Small intestine (tissue), 7 donors: ENCODE data around the gene MLLT1. TPM values are rescaled to one million over a fixed set of nuclear protein-coding genes. Genes with fewer than 3 reads are reported as not detected.
"Not testable (repeated sequence)": the region's sequence is repeated elsewhere in the genome, so short reads cannot be mapped to it uniquely, and the experiment has no call there.

Source experiments
- DNase-seq, 2 donors: peaks; one replicate each; pipeline versions ENCODE4 v3.0.0 to v3.0.0-alpha.2; 2013
- FAIRE-seq: peaks from 2 replicates; lab custom pipeline; 2012; peaks lifted over from hg19 to GRCh38; lab: Jason Lieb, UNC
- H3K27ac ChIP-seq, 3 donors: one replicate each; pipeline ENCODE4 v1.5.1; 2013; ENCODE audit warnings: low read length in 2 of 3, mild to moderate bottlenecking in 2 of 3, control low read depth in 1 of 3, inconsistent platforms in 1 of 3, low read depth in 1 of 3, moderate library complexity in 1 of 3
- H3K27me3 ChIP-seq, 3 donors: one replicate each; pipeline ENCODE4 v1.6.1; 2013; ENCODE audit warnings: low read length in 3 of 3, inconsistent platforms in 1 of 3; ENCODE audit not compliant: control insufficient read depth in 3 of 3, insufficient read depth in 3 of 3
- H3K36me3 ChIP-seq, 3 donors: one replicate each; pipeline ENCODE4 v1.6.1; 2013; ENCODE audit warnings: low read length in 3 of 3, inconsistent platforms in 1 of 3, low read depth in 1 of 3, mild to moderate bottlenecking in 1 of 3, moderate library complexity in 1 of 3; ENCODE audit not compliant: control insufficient read depth in 3 of 3, insufficient read depth in 2 of 3
- H3K4me1 ChIP-seq, 3 donors: one replicate each; pipeline ENCODE4 v1.6.1; 2013; ENCODE audit warnings: low read length in 2 of 3, inconsistent platforms in 1 of 3, low read depth in 1 of 3, mild to moderate bottlenecking in 1 of 3, moderate library complexity in 1 of 3; ENCODE audit not compliant: control insufficient read depth in 3 of 3, insufficient read depth in 2 of 3
- H3K4me3 ChIP-seq, 3 donors: one replicate each; pipeline ENCODE4 v1.5.1; 2013; ENCODE audit warnings: low read length in 3 of 3, control low read depth in 1 of 3, inconsistent platforms in 1 of 3, low read depth in 1 of 3, mild to moderate bottlenecking in 1 of 3, moderate library complexity in 1 of 3
- H3K9me3 ChIP-seq, 2 donors: one replicate each; pipeline ENCODE4 v1.6.1; 2013; ENCODE audit warnings: low read depth in 1 of 2, low read length in 1 of 2; ENCODE audit not compliant: control insufficient read depth in 2 of 2, insufficient read depth in 1 of 2
- WGBS, 3 donors: extraction: QIAGEN DNeasy Blood & Tissue Kit; methylation state at CpG; one replicate each; pipeline ENCODE4 v1.1.7; 2013; 5-methylcytosine and 5-hydroxymethylcytosine counted together
- polyA plus RNA-seq, 4 donors: library from polyadenylated mRNA; stranded (reverse) in 3 of 4; unstranded in 1 of 4; fragments of 200-250 nt in 3 of 4; fragments of 120-200 nt in 1 of 4; gene quantifications; one replicate each; pipeline versions ENCODE4 v1.2.1 to v1.2.3, GENCODE V29; 2013
- donor health status: healthy with polysubstance abuse.
- donor health status: control.
- donor health status: control.
- donor health status: Bipolar disorder and iron deficiency.
- donor health status: healthy.

The MLLT1 gene
- polyA plus RNA-seq, 4 donors: 15.1 to 42.2 (median 21.9) TPM

DNA sequence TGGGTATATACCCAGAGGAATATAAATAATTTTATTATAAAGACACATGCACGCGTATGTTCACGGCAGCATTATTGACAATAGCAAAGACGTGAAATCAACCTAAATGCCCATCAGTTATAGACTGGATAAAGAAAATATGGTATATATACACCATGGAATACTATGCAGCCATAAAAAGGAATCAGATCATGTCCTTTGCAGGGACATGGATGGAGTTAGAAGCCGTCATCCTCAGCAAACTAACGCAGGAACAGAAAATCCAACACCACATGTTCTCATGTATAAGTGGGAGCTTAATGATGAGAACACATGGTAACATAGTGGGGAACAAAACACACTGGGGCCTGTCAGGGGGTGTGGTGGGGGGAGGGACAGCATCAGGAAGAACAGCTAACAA lies 2.6 kb upstream of the MLLT1 start:
- H3K4me3 ChIP-seq, H3K36me3 ChIP-seq, FAIRE-seq, H3K27me3 ChIP-seq, H3K27ac ChIP-seq, DNase-seq: not testable (repeated sequence)
- H3K4me1 ChIP-seq: peaks cover 0 to 15% (median 4%) of the 10 kb centered on the region in 3 donors
- WGBS, 3 donors: 83 to 91% (median 86%) methylated on average over 6 of the region's 6 CpGs
- peaks cover 11 to 26% of the 10 kb centered on the region in 2 donors for H3K9me3 ChIP-seq

GRCh38 chr19:6279620-6279930 lies 200 bp downstream of the MLLT1 start:
- H3K4me1 ChIP-seq: peaks cover 0 to 20% (median 11%) of the 10 kb centered on the region in 3 donors
- H3K4me3 ChIP-seq: peak overlapping the region; percentile 83 to 91 (median 85)
- DNase-seq (no peak), FAIRE-seq (no peak)
- 0 to 1% (median 0%) methylated on average over 6 to 59 of the region's 59 CpGs for WGBS, 3 donors
- peaks cover 0 to 7% of the 10 kb centered on the region in 2 donors for H3K9me3 ChIP-seq
- no peaks in the 10 kb centered on the region for H3K27me3 ChIP-seq
- peak overlapping the region in 1 of 3 donors; percentile 74 for H3K27ac ChIP-seq
- H3K36me3 ChIP-seq: peaks cover 0 to 31% (median 0%) of the 10 kb centered on the region in 3 donors

GRCh38 chr19:6278740-6279619 lies 795 bp downstream of the MLLT1 start:
- Histone ChIP-seq H3K9me3 (peaks cover 0 to 7% of the 10 kb centered on the region in 2 donors), H3K4me3 (peak overlapping the region; percentile 83 to 91 (median 85)), H3K27me3 (no peaks in the 10 kb centered on the region), H3K27ac (peak overlapping the region in 1 of 3 donors; percentile 74), H3K36me3 (peaks cover 0 to 36% (median 0%) of the 10 kb centered on the region in 3 donors), H3K4me1 (peaks cover 0 to 25% (median 14%) of the 10 kb centered on the region in 3 donors)
- FAIRE-seq: no peak
- WGBS, 3 donors: 7 to 10% (median 9%) methylated on average over 24 to 36 of the region's 36 CpGs
- peak in 1 of 2 donors; percentile 44 for DNase-seq

DNA sequence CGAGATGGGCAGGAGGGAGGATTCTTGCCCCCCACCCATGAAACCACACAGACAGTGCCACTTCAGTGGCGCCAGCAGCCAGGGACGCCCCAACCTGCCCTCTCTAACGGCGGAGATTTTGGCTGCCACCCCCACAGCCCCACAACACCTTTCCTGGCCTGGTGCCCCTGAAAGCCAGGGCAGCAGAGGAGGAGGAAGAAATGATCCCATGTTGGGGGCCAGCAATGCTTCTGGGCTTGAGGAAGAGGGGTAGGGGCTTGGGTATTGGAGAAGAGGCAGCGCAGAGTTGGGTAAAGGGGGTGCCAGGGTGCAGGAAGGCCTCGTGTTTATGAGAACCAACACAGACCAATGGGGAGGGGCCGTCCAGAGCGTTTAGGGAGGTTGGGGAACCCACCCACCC lies 1.7 kb downstream of the MLLT1 start:
- FAIRE-seq: no peak
- Histone ChIP-seq H3K4me3 (no peak overlapping the region), H3K36me3 (peaks cover 0 to 44% (median 0%) of the 10 kb centered on the region in 3 donors), H3K4me1 (peaks cover 0 to 34% (median 14%) of the 10 kb centered on the region in 3 donors), H3K27ac (peak overlapping the region in 1 of 3 donors; percentile 5), H3K9me3 (peaks cover 0 to 7% of the 10 kb centered on the region in 2 donors), H3K27me3 (no peaks in the 10 kb centered on the region)
- no peak for DNase-seq
- whole genome bisulfite sequencing, 3 donors: 74 to 84% (median 79%) methylated on average over 9 of the region's 9 CpGs

GRCh38 chr19:6276447-6276846 lies 3.3 kb downstream of the MLLT1 start:
- Histone ChIP-seq H3K27me3 (no peaks in the 10 kb centered on the region), H3K4me1 (peaks cover 0 to 50% (median 19%) of the 10 kb centered on the region in 3 donors), H3K27ac (peak overlapping the region in 2 of 3 donors; percentile 28 to 59), H3K9me3 (peaks cover 0 to 7% of the 10 kb centered on the region in 2 donors), H3K4me3 (no peak overlapping the region), H3K36me3 (peaks cover 0 to 49% (median 0%) of the 10 kb centered on the region in 3 donors)
- FAIRE-seq (no peak), DNase-seq (no peak)
- WGBS, 3 donors: 65 to 91% (median 83%) methylated on average over 12 of the region's 12 CpGs

DNA sequence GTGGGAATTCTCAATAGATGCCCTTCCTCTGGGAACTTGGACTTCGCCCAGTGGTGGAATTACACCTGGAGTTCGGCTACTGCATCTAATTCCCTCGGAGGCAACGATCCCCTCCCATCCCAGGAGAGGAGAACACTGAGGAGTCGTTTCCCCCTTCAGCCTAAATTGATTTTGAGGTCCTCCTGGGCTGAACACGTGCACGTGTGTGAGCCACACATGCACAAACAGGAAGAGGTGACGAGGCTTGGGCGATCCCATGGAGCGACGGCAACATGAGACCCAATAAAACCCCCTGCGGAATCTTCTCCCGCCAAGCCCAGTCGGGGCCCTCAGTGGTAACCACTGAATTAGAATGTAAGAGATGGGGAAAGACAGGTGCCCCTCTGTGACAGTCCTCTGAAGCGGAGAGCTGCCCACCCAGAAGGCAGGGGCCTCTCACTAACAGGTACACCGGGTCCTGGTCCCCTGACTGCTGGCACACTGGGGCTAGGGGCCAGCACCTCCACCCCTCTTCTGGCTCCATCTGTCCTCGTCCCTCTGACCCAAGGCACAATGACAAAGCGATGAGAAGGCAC lies 4.5 kb downstream of the MLLT1 start:
- no peak overlapping the region for H3K4me3 ChIP-seq
- peaks cover 0 to 58% (median 0%) of the 10 kb centered on the region in 3 donors for H3K36me3 ChIP-seq
- DNase-seq: no peak
- peaks cover 0 to 58% (median 19%) of the 10 kb centered on the region in 3 donors for H3K4me1 ChIP-seq
- H3K27ac ChIP-seq: peak overlapping the region in 1 of 3 donors; percentile 78
- H3K9me3 ChIP-seq: peaks cover 0 to 2% of the 10 kb centered on the region in 2 donors
- H3K27me3 ChIP-seq: no peaks in the 10 kb centered on the region
- FAIRE-seq: no peak
- 72 to 81% (median 79%) methylated on average over 18 of the region's 18 CpGs for WGBS, 3 donors

DNA sequence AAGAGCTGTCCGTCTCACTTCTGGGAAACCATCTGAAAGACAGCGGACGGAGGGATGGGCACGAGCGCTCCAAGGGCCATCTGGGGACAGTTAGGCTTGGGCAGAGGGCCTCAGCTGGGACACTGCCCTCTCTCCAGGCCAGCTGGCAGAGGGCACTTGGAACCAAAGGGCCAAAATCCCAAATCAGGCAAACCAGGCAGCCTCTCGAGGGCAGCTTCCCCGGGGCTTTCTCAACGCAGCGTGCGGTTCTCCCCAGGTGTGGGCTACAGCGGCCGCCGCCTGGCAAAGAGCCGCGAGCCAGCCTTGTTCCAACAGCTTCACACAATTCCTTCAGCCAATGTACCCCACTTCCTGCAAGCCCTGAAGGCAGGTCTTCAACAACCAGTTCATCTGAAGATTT lies 5.0 kb downstream of the MLLT1 start:
- Histone ChIP-seq H3K4me1 (peaks cover 0 to 58% (median 19%) of the 10 kb centered on the region in 3 donors), H3K9me3 (no peaks in the 10 kb centered on the region), H3K27ac (peak overlapping the region in 1 of 3 donors; percentile 78), H3K27me3 (no peaks in the 10 kb centered on the region), H3K4me3 (no peak overlapping the region), H3K36me3 (peaks cover 0 to 63% (median 2%) of the 10 kb centered on the region in 3 donors)
- DNase-seq (no peak), FAIRE-seq (no peak)
- 85 to 95% (median 93%) methylated on average over 15 of the region's 15 CpGs for WGBS, 3 donors
